ENCODE data around the gene KAZN.

The KAZN gene

GRCh38 chr1:14853518-14853917, 255.0 kb downstream of the KAZN start:
- DNase-seq (ENCODE audit: low read depth in 2 of 2): no peak

GRCh38 chr1:14855268-14855667, 256.8 kb downstream of the KAZN start:
- DNase-seq (ENCODE audit: low read depth in 2 of 2): no peak

- no peak for DNase-seq (ENCODE audit: low read depth in 2 of 2)
Measured at GRCh38 chr1:14855801-14856200, 257.3 kb downstream of the KAZN start.

- no peak for DNase-seq (ENCODE audit: low read depth in 2 of 2)
Measured at GRCh38 chr1:14857436-14858195, 259.1 kb downstream of the KAZN start.

- no peak for DNase-seq (ENCODE audit: low read depth in 2 of 2)
Measured at GRCh38 chr1:14862114-14862771, 263.8 kb downstream of the KAZN start.

- DNase-seq (ENCODE audit: low read depth in 2 of 2): no peak
Measured at GRCh38 chr1:14865106-14865505, 266.6 kb downstream of the KAZN start.

GRCh38 chr1:14866911-14867612, 268.6 kb downstream of the KAZN start:
- no peak for DNase-seq (ENCODE audit: low read depth in 2 of 2)

GRCh38 chr1:14869187-14869586, 270.7 kb downstream of the KAZN start:
- no peak for DNase-seq (ENCODE audit: low read depth in 2 of 2)

- no peak for DNase-seq (ENCODE audit: low read depth in 2 of 2)
Measured at GRCh38 chr1:14871218-14871970, 272.9 kb downstream of the KAZN start.

- no peak for DNase-seq (ENCODE audit: low read depth in 2 of 2)
Measured at GRCh38 chr1:14872762-14873161, 274.3 kb downstream of the KAZN start.

- DNase-seq (ENCODE audit: low read depth in 2 of 2): no peak
Measured at GRCh38 chr1:14873677-14874076, 275.2 kb downstream of the KAZN start.

- no peak for DNase-seq (ENCODE audit: low read depth in 2 of 2)
Measured at GRCh38 chr1:14875524-14876509, 277.3 kb downstream of the KAZN start.

- no peak for DNase-seq (ENCODE audit: low read depth in 2 of 2)
Measured at GRCh38 chr1:14876747-14877146, 278.3 kb downstream of the KAZN start.

- DNase-seq (ENCODE audit: low read depth in 2 of 2): no peak
Measured at GRCh38 chr1:14877224-14877623, 278.7 kb downstream of the KAZN start.

- DNase-seq (ENCODE audit: low read depth in 2 of 2): no peak
Measured at GRCh38 chr1:14878124-14878523, 279.6 kb downstream of the KAZN start.

- no peak for DNase-seq (ENCODE audit: low read depth in 2 of 2)
Measured at GRCh38 chr1:14878951-14879350, 280.5 kb downstream of the KAZN start.

GRCh38 chr1:14880456-14881316, 282.2 kb downstream of the KAZN start:
- no peak for DNase-seq (ENCODE audit: low read depth in 2 of 2)

GRCh38 chr1:14881775-14882672, 283.5 kb downstream of the KAZN start:
- no peak for DNase-seq (ENCODE audit: low read depth in 2 of 2)
